HepG2 (cell line): ENCODE measurements around the gene LIN28B. TPM values are rescaled to one million over a fixed set of nuclear protein-coding genes. Genes with fewer than 3 reads are reported as not detected.

Source experiments
- ARID2 ChIP-seq: sonication (generic); formaldehyde crosslinking; IDR thresholded peaks from 2 replicates; pipeline ENCODE4 v1.8.1; 2022; ENCODE audit warnings: mild to moderate bottlenecking, missing genetic modification reagents, borderline replicate concordance
- GABPB1 ChIP-seq: IDR thresholded peaks from 2 replicates; pipeline ENCODE4 v1.6.1; 2016; ENCODE audit warnings: mild to moderate bottlenecking, missing genetic modification reagents, moderate library complexity, missing compliant biosample characterization
- GATAD1 ChIP-seq: IDR thresholded peaks from 2 replicates; pipeline ENCODE4 v1.6.1; 2016; ENCODE audit warnings: missing genetic modification reagents, missing compliant biosample characterization
- GLI4 ChIP-seq: sonication (generic); formaldehyde crosslinking; IDR thresholded peaks from 2 replicates; pipeline ENCODE4 v1.5.1; 2020; ENCODE audit warnings: missing genetic modification reagents, mild to moderate bottlenecking, moderate library complexity, borderline replicate concordance
- IKZF4 ChIP-seq: sonication (generic); formaldehyde crosslinking; IDR thresholded peaks from 2 replicates; pipeline ENCODE4 v1.5.1; 2020; ENCODE audit warnings: borderline replicate concordance, mild to moderate bottlenecking, low read depth, missing genetic modification reagents; ENCODE audit errors: not compliant biosample characterization
- MTA3 ChIP-seq: sonication (generic); formaldehyde crosslinking; IDR thresholded peaks from 2 replicates; pipeline ENCODE4 v1.4.0; 2020; ENCODE audit warnings: missing genetic modification reagents
- MTF1 ChIP-seq: sonication (generic); formaldehyde crosslinking; IDR thresholded peaks from 2 replicates; pipeline ENCODE4 v1.5.0; 2020; ENCODE audit warnings: missing genetic modification reagents
- NCOA2 ChIP-seq: sonication (generic); formaldehyde crosslinking; IDR thresholded peaks from 2 replicates; pipeline ENCODE4 v1.8.0; 2022; ENCODE audit warnings: inconsistent platforms
- NRL ChIP-seq: sonication (generic); formaldehyde crosslinking; IDR thresholded peaks from 2 replicates; pipeline ENCODE4 v1.5.0; 2020; ENCODE audit warnings: missing genetic modification reagents, mild to moderate bottlenecking, moderate library complexity, borderline replicate concordance
- POLR2A ChIP-seq, 2 experiments: IDR thresholded peaks; 2 replicates each; pipeline ENCODE4 v1.6.1; 2011; ENCODE audit warnings: low read depth in 2 of 2, low read length in 2 of 2, mild to moderate bottlenecking in 1 of 2, moderate library complexity in 1 of 2; ENCODE audit not compliant: insufficient read depth in 1 of 2
- RAD51 ChIP-seq: fragments of 450-650 bp; IDR thresholded peaks from 2 replicates; pipeline ENCODE4 v1.6.1; 2016; ENCODE audit warnings: borderline replicate concordance
- RBM39 ChIP-seq: fragments of 200-400 bp; formaldehyde crosslinking; IDR thresholded peaks from one replicate; pipeline ENCODE4 v1.6.1; 2018; ENCODE audit warnings: antibody characterized with exemption, mild to moderate bottlenecking, low read depth, low read length; ENCODE audit not compliant: poor library complexity, severe bottlenecking
- SRSF4 ChIP-seq: fragments of 200-400 bp; formaldehyde crosslinking; IDR thresholded peaks from one replicate; pipeline ENCODE4 v1.6.1; 2018; ENCODE audit warnings: mild to moderate bottlenecking, low read depth, low read length, moderate library complexity; ENCODE audit not compliant: poor library complexity, severe bottlenecking
- STAT5B ChIP-seq: sonication (generic); formaldehyde crosslinking; IDR thresholded peaks from 2 replicates; pipeline ENCODE4 v1.4.0; 2020; ENCODE audit warnings: missing genetic modification reagents
- TBX2 ChIP-seq: sonication (generic); formaldehyde crosslinking; IDR thresholded peaks from 2 replicates; pipeline ENCODE4 v1.5.0; 2020; ENCODE audit warnings: missing genetic modification reagents, mild to moderate bottlenecking, borderline replicate concordance
- YEATS2 ChIP-seq: sonication (generic); formaldehyde crosslinking; IDR thresholded peaks from 2 replicates; pipeline ENCODE4 v1.4.0; 2020; ENCODE audit warnings: missing genetic modification reagents, borderline replicate concordance
- ZNF207 ChIP-seq: fragments of 450-650 bp; IDR thresholded peaks from 2 replicates; pipeline ENCODE4 v1.6.1; 2016; ENCODE audit warnings: antibody characterized with exemption, borderline replicate concordance
- ZNF572 ChIP-seq: sonication (generic); formaldehyde crosslinking; IDR thresholded peaks from 2 replicates; pipeline ENCODE4 v1.5.1; 2020; ENCODE audit warnings: mild to moderate bottlenecking, missing genetic modification reagents
- ZNF792 ChIP-seq: IDR thresholded peaks from 2 replicates; pipeline ENCODE4 v1.6.1; 2016
- polyA plus RNA-seq, 8 experiments: library from polyadenylated mRNA; depleted of rRNA in 3 of 8; stranded (reverse) in 7 of 8; unstranded in 1 of 8; fragments of >200 nt; fragmentation: Illumina TruSeq in 4 of 8; extraction: Trizol in 4 of 8; gene quantifications; 2 replicates each; pipeline versions ENCODE4 v1.2.1 to v1.2.3, GENCODE V29; 2011 to 2016; ENCODE audit warnings: low read depth in 4 of 8, missing spikeins in 1 of 8, mixed read lengths in 1 of 8; ENCODE audit not compliant: insufficient read depth in 1 of 8
- total RNA-seq, 5 experiments: library from RNA; depleted of rRNA; stranded (reverse); fragments of >200 nt; fragmentation: Illumina TruSeq; extraction: Trizol; gene quantifications; 2 replicates each; pipeline ENCODE4 v1.2.3, GENCODE V29; 2016; ENCODE audit warnings: low read depth in 1 of 5
- TF ChIP-seq, protein P1 (sequence below): sonication (generic); formaldehyde crosslinking; conservative IDR thresholded peaks from 2 replicates; pipeline ENCODE4 v1.4.0; 2020; ENCODE audit warnings: mild to moderate bottlenecking, missing genetic modification reagents, moderate library complexity
- TF ChIP-seq, protein P2 (sequence below): sonication (generic); formaldehyde crosslinking; IDR thresholded peaks from 2 replicates; pipeline ENCODE4 v1.4.0; 2020; ENCODE audit warnings: low read depth, mild to moderate bottlenecking, missing genetic modification reagents
- TF ChIP-seq, protein P3 (sequence below), 2 experiments: sonication (generic) in 1 of 2; formaldehyde crosslinking in 1 of 2; IDR thresholded peaks; 2 replicates each; pipeline versions ENCODE4 v1.5.1 to v1.6.1; 2011 to 2020; ENCODE audit warnings: borderline replicate concordance in 1 of 2, low read depth in 1 of 2, low read length in 1 of 2, mild to moderate bottlenecking in 1 of 2, missing genetic modification reagents in 1 of 2, moderate library complexity in 1 of 2

LIN28B gene
- total and polyA plus RNA-seq, 2 of the 13 experiments (the other 11 are each of a cell fraction or from before 2014, with no cell fraction given), result 14.5 to 56.8 TPM

DNA sequence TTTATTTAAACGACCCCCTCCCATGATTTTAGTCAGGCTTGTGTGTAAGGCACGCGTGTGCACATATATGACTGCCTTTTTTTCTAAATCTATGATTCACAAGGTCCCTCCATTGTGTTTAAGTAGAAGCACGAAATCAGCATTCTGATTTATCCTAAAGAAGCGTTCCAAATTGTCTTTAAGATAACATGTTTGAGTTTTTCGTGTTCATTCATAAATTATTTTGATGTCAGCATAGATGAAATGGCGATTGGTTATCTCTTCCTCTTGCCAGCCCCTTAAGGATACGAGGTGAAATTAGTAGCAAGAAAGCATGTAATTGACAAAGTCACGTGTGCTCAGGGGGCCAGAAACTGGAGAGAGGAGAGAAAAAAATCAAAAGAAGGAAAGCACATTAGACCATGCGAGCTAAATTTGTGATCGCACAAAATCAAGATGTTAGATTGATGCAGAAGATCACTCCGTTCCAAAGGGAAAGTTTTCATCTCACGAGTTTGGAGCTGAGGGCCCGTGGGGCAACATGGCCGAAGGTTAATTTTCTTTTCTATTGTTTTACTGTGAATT, at the start of gene LIN28B (continued):
- TF ChIP-seq NCOA2 (CRISPR knock-in tag) (no peak), GATAD1 (CRISPR knock-in tag) (no peak), YEATS2 (CRISPR knock-in tag) (no peak), GLI4 (no peak), IKZF4 (CRISPR knock-in tag) (no peak), ZNF572 (CRISPR knock-in tag) (no peak), POLR2A (IDR thresholded peaks at IDR 0.05; ENCODE audit: insufficient read depth in 1 of 2, low read depth in 2 of 2, low read length in 2 of 2) (peak in 1 of 2 experiments; percentile 23; a peak in 1 of 4 replicates), MTA3 (CRISPR knock-in tag) (no peak), RAD51 (peak; percentile 44; the same call in 1 of the 2 replicates), STAT5B (CRISPR knock-in tag) (no peak), ARID2 (CRISPR knock-in tag) (no peak), MTF1 (CRISPR knock-in tag) (no peak), RBM39 (no peak), NRL (CRISPR knock-in tag) (no peak), ZNF207 (no peak), GABPB1 (no peak), SRSF4 (no peak), TBX2 (no peak), ZNF792 (CRISPR knock-in tag) (no peak)
- TF ChIP-seq, protein P1, sequence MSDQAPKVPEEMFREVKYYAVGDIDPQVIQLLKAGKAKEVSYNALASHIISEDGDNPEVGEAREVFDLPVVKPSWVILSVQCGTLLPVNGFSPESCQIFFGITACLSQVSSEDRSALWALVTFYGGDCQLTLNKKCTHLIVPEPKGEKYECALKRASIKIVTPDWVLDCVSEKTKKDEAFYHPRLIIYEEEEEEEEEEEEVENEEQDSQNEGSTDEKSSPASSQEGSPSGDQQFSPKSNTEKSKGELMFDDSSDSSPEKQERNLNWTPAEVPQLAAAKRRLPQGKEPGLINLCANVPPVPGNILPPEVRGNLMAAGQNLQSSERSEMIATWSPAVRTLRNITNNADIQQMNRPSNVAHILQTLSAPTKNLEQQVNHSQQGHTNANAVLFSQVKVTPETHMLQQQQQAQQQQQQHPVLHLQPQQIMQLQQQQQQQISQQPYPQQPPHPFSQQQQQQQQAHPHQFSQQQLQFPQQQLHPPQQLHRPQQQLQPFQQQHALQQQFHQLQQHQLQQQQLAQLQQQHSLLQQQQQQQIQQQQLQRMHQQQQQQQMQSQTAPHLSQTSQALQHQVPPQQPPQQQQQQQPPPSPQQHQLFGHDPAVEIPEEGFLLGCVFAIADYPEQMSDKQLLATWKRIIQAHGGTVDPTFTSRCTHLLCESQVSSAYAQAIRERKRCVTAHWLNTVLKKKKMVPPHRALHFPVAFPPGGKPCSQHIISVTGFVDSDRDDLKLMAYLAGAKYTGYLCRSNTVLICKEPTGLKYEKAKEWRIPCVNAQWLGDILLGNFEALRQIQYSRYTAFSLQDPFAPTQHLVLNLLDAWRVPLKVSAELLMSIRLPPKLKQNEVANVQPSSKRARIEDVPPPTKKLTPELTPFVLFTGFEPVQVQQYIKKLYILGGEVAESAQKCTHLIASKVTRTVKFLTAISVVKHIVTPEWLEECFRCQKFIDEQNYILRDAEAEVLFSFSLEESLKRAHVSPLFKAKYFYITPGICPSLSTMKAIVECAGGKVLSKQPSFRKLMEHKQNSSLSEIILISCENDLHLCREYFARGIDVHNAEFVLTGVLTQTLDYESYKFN (CRISPR knock-in tag), result no peak
- TF ChIP-seq, protein P2, sequence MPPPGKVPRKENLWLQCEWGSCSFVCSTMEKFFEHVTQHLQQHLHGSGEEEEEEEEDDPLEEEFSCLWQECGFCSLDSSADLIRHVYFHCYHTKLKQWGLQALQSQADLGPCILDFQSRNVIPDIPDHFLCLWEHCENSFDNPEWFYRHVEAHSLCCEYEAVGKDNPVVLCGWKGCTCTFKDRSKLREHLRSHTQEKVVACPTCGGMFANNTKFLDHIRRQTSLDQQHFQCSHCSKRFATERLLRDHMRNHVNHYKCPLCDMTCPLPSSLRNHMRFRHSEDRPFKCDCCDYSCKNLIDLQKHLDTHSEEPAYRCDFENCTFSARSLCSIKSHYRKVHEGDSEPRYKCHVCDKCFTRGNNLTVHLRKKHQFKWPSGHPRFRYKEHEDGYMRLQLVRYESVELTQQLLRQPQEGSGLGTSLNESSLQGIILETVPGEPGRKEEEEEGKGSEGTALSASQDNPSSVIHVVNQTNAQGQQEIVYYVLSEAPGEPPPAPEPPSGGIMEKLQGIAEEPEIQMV, result no peak
- TF ChIP-seq, protein P3, sequence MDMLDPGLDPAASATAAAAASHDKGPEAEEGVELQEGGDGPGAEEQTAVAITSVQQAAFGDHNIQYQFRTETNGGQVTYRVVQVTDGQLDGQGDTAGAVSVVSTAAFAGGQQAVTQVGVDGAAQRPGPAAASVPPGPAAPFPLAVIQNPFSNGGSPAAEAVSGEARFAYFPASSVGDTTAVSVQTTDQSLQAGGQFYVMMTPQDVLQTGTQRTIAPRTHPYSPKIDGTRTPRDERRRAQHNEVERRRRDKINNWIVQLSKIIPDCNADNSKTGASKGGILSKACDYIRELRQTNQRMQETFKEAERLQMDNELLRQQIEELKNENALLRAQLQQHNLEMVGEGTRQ (IDR thresholded peaks at IDR 0.05; ENCODE audit: low read depth, low read length), result 0 out of 2 replicates have a peak, but pooled peaks have one; percentile 4
- TF ChIP-seq, protein P3 (CRISPR knock-in tag; IDR thresholded peaks at IDR 0.05; ENCODE audit: borderline replicate concordance), result peak; percentile 62; the same call in 1 of the 2 replicates
